Hepatocyte (in vitro differentiated cells): Measurements from ENCODE around the gene ZGPAT.

Source experiments
- CTCF ChIP-seq: fragments of 200-600 bp; sonication (generic); IDR thresholded peaks from 2 replicates; pipeline ENCODE4 v1.5.1; 2016; ENCODE audit warnings: antibody characterized with exemption, mild to moderate bottlenecking; ENCODE audit not compliant: poor library complexity
- EZH2 ChIP-seq: fragments of 200-600 bp; sonication (generic); IDR thresholded peaks from 2 replicates; pipeline ENCODE4 v1.6.1; 2016; ENCODE audit warnings: antibody characterized with exemption, mild to moderate bottlenecking, borderline replicate concordance

GRCh38 chr20:63782521-63782971 is 74.7 kb downstream of the ZGPAT start:
- TF ChIP-seq CTCF = no peak
- no peak for TF ChIP-seq EZH2
